ENCODE data around the gene KRTAP10-4. TPM values are rescaled to one million over a fixed set of nuclear protein-coding genes. Genes with fewer than 3 reads are reported as not detected.

KRTAP10-4 gene
- total RNA-seq, 3 donors from 2014 or later (not counting 1 experiment from before 2014, with no cell fraction given): not detected

GRCh38 chr21:44530221-44530902 is 43.2 kb upstream of the KRTAP10-4 start:
- 84% methylated on average over 7 of the region's 7 CpGs for WGBS (ENCODE audit: insufficient coverage)

GRCh38 chr21:44530903-44531605 is 42.5 kb upstream of the KRTAP10-4 start:
- Mint-ChIP-seq H3K36me3 (no peaks in the 10 kb centered on the region), H3K9me3 (no peaks in the 10 kb centered on the region), H3K27ac (no peak overlapping the region), H3K4me1 (peaks cover 0 to 5% of the 10 kb centered on the region in 2 donors), H3K4me3 (no peak overlapping the region), H3K27me3 (ENCODE audit: low read depth in 2 of 2) (no peaks in the 10 kb centered on the region)
- H3K9me3 ChIP-seq (ENCODE audit: control insufficient read depth, insufficient read depth, low read length): no peaks in the 10 kb centered on the region
- no peak overlapping the region for H3K27ac ChIP-seq (ENCODE audit: low read length)
- 90% methylated on average over 23 of the region's 23 CpGs for WGBS (ENCODE audit: insufficient coverage)
- no peak overlapping the region for H3K4me3 ChIP-seq (ENCODE audit: low read length)
- H3K36me3 ChIP-seq (ENCODE audit: control insufficient read depth, insufficient read depth, low read length): no peaks in the 10 kb centered on the region
- no peak for TF ChIP-seq CTCF (IDR thresholded peaks at IDR 0.05)
- ATAC-seq: no peak
- no peak for DNase-seq
- no peaks in the 10 kb centered on the region for H3K27me3 ChIP-seq (ENCODE audit: control insufficient read depth, insufficient read depth, low read length)
- intact Hi-C loops (cut with micrococcal nuclease): no loop called here
- H3K4me1 ChIP-seq (ENCODE audit: control insufficient read depth, insufficient read depth, low read length): no peaks in the 10 kb centered on the region

More at GRCh38 chr21:44530221-44530902, 43.2 kb upstream of the KRTAP10-4 start:
- Mint-ChIP-seq H3K36me3 (no peaks in the 10 kb centered on the region), H3K27ac (no peak overlapping the region), H3K4me3 (no peak overlapping the region), H3K27me3 (ENCODE audit: low read depth in 2 of 2) (no peaks in the 10 kb centered on the region), H3K9me3 (no peaks in the 10 kb centered on the region), H3K4me1 (peaks cover 0 to 5% of the 10 kb centered on the region in 2 donors)
- Histone ChIP-seq H3K9me3 (ENCODE audit: control insufficient read depth, insufficient read depth, low read length) (no peaks in the 10 kb centered on the region), H3K27me3 (ENCODE audit: control insufficient read depth, insufficient read depth, low read length) (no peaks in the 10 kb centered on the region), H3K4me3 (ENCODE audit: low read length) (no peak overlapping the region), H3K27ac (ENCODE audit: low read length) (no peak overlapping the region), H3K4me1 (ENCODE audit: control insufficient read depth, insufficient read depth, low read length) (no peaks in the 10 kb centered on the region), H3K36me3 (ENCODE audit: control insufficient read depth, insufficient read depth, low read length) (no peaks in the 10 kb centered on the region)
- intact Hi-C loops (cut with micrococcal nuclease): no loop called here
- TF ChIP-seq CTCF (IDR thresholded peaks at IDR 0.05): no peak
- DNase-seq (no peak), ATAC-seq (no peak)

- Histone ChIP-seq H3K4me1 (ENCODE audit: control insufficient read depth, insufficient read depth, low read length) (no peaks in the 10 kb centered on the region), H3K27me3 (ENCODE audit: control insufficient read depth, insufficient read depth, low read length) (no peaks in the 10 kb centered on the region), H3K27ac (ENCODE audit: low read length) (no peak overlapping the region), H3K4me3 (ENCODE audit: low read length) (no peak overlapping the region), H3K36me3 (ENCODE audit: control insufficient read depth, insufficient read depth, low read length) (no peaks in the 10 kb centered on the region), H3K9me3 (ENCODE audit: control insufficient read depth, insufficient read depth, low read length) (no peaks in the 10 kb centered on the region)
- H3K27me3 Mint-ChIP-seq (ENCODE audit: low read depth in 2 of 2): no peaks in the 10 kb centered on the region
- no peak overlapping the region for H3K27ac Mint-ChIP-seq
- WGBS (ENCODE audit: insufficient coverage): 83% methylated on average over 30 of the region's 30 CpGs
- H3K36me3 Mint-ChIP-seq: no peaks in the 10 kb centered on the region
- ATAC-seq (no peak), DNase-seq (no peak)
- TF ChIP-seq CTCF (IDR thresholded peaks at IDR 0.05): no peak
- peaks cover 0 to 5% of the 10 kb centered on the region in 2 donors for H3K4me1 Mint-ChIP-seq
- no peak overlapping the region for H3K4me3 Mint-ChIP-seq
- no peaks in the 10 kb centered on the region for H3K9me3 Mint-ChIP-seq
- intact Hi-C loops (cut with micrococcal nuclease): no loop called here
These were observed 41.6 kb upstream of the KRTAP10-4 start for GRCh38 chr21:44531606-44532564.

All from natural killer cell (primary cell).